22Rv1 (cell line): ENCODE results near the gene GCH1.
"Not testable (repeated sequence)": the region's sequence is repeated elsewhere in the genome, so short reads cannot be mapped to it uniquely, and the experiment has no call there.

ENCODE experiments used
- H3K27ac ChIP-seq: fragments of 450-650 bp; 2 replicates; pipeline ENCODE4 v1.5.1; 2017
- CTCF ChIP-seq: fragments of 450-650 bp; IDR thresholded peaks from 2 replicates; pipeline ENCODE4 v1.5.1; 2017; ENCODE audit warnings: mild to moderate bottlenecking
- ZFX ChIP-seq: fragments of 450-650 bp; IDR thresholded peaks from 2 replicates; pipeline ENCODE4 v1.6.1; 2017; ENCODE audit warnings: antibody characterized with exemption, borderline replicate concordance

The GCH1 gene

GRCh38 chr14:54877703-54878021 lies 25.0 kb downstream of the GCH1 start:
- H3K27ac ChIP-seq: no peak overlapping the region
- TF ChIP-seq CTCF (no peak), ZFX (no peak)

- no peak overlapping the region for H3K27ac ChIP-seq
- TF ChIP-seq ZFX (no peak), CTCF (no peak)
These were observed 25.5 kb downstream of the GCH1 start for GRCh38 chr14:54877015-54877702.

GRCh38 chr14:54875648-54876047 lies 27.0 kb downstream of the GCH1 start:
- not testable (repeated sequence) for H3K27ac ChIP-seq

GRCh38 chr14:54870154-54871090 lies 32.2 kb downstream of the GCH1 start:
- peak overlapping the region; percentile 39; the same call in 1 of the 2 replicates for H3K27ac ChIP-seq

- no peak overlapping the region for H3K27ac ChIP-seq
- TF ChIP-seq ZFX (no peak), CTCF (no peak)
These were observed 35.6 kb downstream of the GCH1 start for GRCh38 chr14:54867011-54867410.

GRCh38 chr14:54866588-54866987 lies 36.0 kb downstream of the GCH1 start:
- no peak for TF ChIP-seq CTCF
- no peak for TF ChIP-seq ZFX
- no peak overlapping the region for H3K27ac ChIP-seq

- TF ChIP-seq CTCF (no peak), ZFX (no peak)
These were observed 38.1 kb downstream of the GCH1 start for GRCh38 chr14:54864526-54864925.

GRCh38 chr14:54857830-54858269 lies 44.8 kb downstream of the GCH1 start:
- TF ChIP-seq CTCF (no peak), ZFX (no peak)
- no peak overlapping the region for H3K27ac ChIP-seq

More at GRCh38 chr14:54864526-54864925, 38.1 kb downstream of the GCH1 start:
- no peak overlapping the region for H3K27ac ChIP-seq
